Measurements from ENCODE around the gene CCDC192. TPM values are rescaled to one million over a fixed set of nuclear protein-coding genes. Genes with fewer than 3 reads are reported as not detected.

Gene CCDC192
- total and polyA plus RNA-seq, 2 experiments from 2014 or later: 0.40 TPM; not detected in 1

DNA sequence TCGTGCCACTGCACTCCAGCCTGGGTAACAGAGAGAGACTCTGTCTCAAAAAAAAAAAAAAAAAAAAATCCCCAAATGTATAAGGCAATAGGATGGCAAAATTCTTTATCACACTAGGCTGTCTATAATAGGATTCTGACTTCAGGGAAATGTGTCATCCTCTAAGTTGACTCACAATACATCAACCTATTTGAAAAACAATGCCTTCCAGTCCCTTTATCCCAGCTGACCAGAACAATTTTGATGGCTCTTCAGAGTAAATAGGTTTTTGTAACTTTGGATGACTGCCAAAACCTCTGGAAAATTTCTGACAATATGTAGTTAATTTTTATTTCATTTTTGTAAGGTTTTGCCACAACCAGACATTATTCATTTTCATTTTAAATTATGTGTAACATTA is 184.1 kb downstream of the CCDC192 start (continued):
- TF ChIP-seq, protein P1, sequence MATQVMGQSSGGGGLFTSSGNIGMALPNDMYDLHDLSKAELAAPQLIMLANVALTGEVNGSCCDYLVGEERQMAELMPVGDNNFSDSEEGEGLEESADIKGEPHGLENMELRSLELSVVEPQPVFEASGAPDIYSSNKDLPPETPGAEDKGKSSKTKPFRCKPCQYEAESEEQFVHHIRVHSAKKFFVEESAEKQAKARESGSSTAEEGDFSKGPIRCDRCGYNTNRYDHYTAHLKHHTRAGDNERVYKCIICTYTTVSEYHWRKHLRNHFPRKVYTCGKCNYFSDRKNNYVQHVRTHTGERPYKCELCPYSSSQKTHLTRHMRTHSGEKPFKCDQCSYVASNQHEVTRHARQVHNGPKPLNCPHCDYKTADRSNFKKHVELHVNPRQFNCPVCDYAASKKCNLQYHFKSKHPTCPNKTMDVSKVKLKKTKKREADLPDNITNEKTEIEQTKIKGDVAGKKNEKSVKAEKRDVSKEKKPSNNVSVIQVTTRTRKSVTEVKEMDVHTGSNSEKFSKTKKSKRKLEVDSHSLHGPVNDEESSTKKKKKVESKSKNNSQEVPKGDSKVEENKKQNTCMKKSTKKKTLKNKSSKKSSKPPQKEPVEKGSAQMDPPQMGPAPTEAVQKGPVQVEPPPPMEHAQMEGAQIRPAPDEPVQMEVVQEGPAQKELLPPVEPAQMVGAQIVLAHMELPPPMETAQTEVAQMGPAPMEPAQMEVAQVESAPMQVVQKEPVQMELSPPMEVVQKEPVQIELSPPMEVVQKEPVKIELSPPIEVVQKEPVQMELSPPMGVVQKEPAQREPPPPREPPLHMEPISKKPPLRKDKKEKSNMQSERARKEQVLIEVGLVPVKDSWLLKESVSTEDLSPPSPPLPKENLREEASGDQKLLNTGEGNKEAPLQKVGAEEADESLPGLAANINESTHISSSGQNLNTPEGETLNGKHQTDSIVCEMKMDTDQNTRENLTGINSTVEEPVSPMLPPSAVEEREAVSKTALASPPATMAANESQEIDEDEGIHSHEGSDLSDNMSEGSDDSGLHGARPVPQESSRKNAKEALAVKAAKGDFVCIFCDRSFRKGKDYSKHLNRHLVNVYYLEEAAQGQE (IDR thresholded peaks at IDR 0.05; ENCODE audit: unreplicated experiment): no peak
- no peak for TF ChIP-seq JUNB (IDR thresholded peaks at IDR 0.05; ENCODE audit: unreplicated experiment)
- TF ChIP-seq NANOG (IDR thresholded peaks at IDR 0.05; ENCODE audit: borderline replicate concordance): no peak
- no peak for TF ChIP-seq ZNF331 (CRISPR knock-in tag; IDR thresholded peaks at IDR 0.05; ENCODE audit: low read depth)
- TF ChIP-seq ZNF114 (CRISPR knock-in tag; IDR thresholded peaks at IDR 0.05): no peak
- no peak for TF ChIP-seq EZH2 (IDR thresholded peaks at IDR 0.05; ENCODE audit: low read depth, unreplicated experiment)
- TF ChIP-seq STAT1 (IDR thresholded peaks at IDR 0.05; ENCODE audit: unreplicated experiment): no peak
- TF ChIP-seq, protein P2, sequence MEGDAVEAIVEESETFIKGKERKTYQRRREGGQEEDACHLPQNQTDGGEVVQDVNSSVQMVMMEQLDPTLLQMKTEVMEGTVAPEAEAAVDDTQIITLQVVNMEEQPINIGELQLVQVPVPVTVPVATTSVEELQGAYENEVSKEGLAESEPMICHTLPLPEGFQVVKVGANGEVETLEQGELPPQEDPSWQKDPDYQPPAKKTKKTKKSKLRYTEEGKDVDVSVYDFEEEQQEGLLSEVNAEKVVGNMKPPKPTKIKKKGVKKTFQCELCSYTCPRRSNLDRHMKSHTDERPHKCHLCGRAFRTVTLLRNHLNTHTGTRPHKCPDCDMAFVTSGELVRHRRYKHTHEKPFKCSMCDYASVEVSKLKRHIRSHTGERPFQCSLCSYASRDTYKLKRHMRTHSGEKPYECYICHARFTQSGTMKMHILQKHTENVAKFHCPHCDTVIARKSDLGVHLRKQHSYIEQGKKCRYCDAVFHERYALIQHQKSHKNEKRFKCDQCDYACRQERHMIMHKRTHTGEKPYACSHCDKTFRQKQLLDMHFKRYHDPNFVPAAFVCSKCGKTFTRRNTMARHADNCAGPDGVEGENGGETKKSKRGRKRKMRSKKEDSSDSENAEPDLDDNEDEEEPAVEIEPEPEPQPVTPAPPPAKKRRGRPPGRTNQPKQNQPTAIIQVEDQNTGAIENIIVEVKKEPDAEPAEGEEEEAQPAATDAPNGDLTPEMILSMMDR (conservative IDR thresholded peaks at IDR 0.05; ENCODE audit: low read depth in 2 of 2): no peak
- TF ChIP-seq EZH2phosphoT487 (IDR thresholded peaks at IDR 0.05; ENCODE audit: unreplicated experiment): no peak

DNA sequence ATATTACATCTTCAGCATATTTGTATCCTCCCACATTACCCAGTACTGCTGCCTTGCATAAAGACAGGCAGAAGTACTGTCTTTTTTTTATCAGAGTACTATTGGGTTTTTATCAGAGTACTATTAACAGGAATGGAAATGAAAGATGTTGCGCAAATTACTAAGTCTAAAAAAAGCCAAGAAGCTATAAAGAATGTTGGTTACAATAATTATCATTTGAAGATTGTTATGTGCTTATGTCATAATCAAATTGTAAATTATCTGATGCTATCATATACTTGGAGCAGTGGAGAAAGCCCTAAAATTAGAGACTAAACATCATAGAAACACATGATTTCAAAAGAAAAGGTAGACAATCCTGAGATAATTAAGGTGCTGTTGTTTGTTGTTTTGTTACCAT is 188.8 kb downstream of the CCDC192 start:
- Mint-ChIP-seq H3K9me3 (no peaks in the 10 kb centered on the region), H3K27me3 (ENCODE audit: insufficient read depth, low read depth, poor library complexity) (peaks cover 2% of the 10 kb centered on the region), H3K27ac (no peak overlapping the region), H3K4me1 (peaks cover 5% of the 10 kb centered on the region), H3K4me3 (no peak overlapping the region), H3K36me3 (ENCODE audit: low read depth) (no peaks in the 10 kb centered on the region)
- H3K79me2 ChIP-seq (replicated peaks; ENCODE audit: insufficient read depth): no peaks in the 10 kb centered on the region
- no peak overlapping the region for H3K4me3 ChIP-seq
- H3K4me1 ChIP-seq (ENCODE audit: insufficient read depth): peaks cover 7% of the 10 kb centered on the region; the same call in 1 of the 2 replicates
- H3K27ac ChIP-seq (ENCODE audit: low read depth): no peak overlapping the region
- peaks cover 6% of the 10 kb centered on the region; the same call in 1 of the 2 replicates for H3K9me2 ChIP-seq (ENCODE audit: insufficient read depth)
- no peak overlapping the region for H3K4me2 ChIP-seq
- no peaks in the 10 kb centered on the region for H4K20me1 ChIP-seq (replicated peaks; ENCODE audit: insufficient read depth)
- ATAC-seq (no peak), DNase-seq (ENCODE audit: low spot score) (no peak)
- no peaks in the 10 kb centered on the region for H3K36me3 ChIP-seq (ENCODE audit: insufficient read depth)
- H2AFZ ChIP-seq: no peak overlapping the region
- no peaks in the 10 kb centered on the region for H3F3A ChIP-seq (replicated peaks; ENCODE audit: low read depth)
- H3K27me3 ChIP-seq (ENCODE audit: insufficient read depth): no peaks in the 10 kb centered on the region
- TF ChIP-seq, protein P3, sequence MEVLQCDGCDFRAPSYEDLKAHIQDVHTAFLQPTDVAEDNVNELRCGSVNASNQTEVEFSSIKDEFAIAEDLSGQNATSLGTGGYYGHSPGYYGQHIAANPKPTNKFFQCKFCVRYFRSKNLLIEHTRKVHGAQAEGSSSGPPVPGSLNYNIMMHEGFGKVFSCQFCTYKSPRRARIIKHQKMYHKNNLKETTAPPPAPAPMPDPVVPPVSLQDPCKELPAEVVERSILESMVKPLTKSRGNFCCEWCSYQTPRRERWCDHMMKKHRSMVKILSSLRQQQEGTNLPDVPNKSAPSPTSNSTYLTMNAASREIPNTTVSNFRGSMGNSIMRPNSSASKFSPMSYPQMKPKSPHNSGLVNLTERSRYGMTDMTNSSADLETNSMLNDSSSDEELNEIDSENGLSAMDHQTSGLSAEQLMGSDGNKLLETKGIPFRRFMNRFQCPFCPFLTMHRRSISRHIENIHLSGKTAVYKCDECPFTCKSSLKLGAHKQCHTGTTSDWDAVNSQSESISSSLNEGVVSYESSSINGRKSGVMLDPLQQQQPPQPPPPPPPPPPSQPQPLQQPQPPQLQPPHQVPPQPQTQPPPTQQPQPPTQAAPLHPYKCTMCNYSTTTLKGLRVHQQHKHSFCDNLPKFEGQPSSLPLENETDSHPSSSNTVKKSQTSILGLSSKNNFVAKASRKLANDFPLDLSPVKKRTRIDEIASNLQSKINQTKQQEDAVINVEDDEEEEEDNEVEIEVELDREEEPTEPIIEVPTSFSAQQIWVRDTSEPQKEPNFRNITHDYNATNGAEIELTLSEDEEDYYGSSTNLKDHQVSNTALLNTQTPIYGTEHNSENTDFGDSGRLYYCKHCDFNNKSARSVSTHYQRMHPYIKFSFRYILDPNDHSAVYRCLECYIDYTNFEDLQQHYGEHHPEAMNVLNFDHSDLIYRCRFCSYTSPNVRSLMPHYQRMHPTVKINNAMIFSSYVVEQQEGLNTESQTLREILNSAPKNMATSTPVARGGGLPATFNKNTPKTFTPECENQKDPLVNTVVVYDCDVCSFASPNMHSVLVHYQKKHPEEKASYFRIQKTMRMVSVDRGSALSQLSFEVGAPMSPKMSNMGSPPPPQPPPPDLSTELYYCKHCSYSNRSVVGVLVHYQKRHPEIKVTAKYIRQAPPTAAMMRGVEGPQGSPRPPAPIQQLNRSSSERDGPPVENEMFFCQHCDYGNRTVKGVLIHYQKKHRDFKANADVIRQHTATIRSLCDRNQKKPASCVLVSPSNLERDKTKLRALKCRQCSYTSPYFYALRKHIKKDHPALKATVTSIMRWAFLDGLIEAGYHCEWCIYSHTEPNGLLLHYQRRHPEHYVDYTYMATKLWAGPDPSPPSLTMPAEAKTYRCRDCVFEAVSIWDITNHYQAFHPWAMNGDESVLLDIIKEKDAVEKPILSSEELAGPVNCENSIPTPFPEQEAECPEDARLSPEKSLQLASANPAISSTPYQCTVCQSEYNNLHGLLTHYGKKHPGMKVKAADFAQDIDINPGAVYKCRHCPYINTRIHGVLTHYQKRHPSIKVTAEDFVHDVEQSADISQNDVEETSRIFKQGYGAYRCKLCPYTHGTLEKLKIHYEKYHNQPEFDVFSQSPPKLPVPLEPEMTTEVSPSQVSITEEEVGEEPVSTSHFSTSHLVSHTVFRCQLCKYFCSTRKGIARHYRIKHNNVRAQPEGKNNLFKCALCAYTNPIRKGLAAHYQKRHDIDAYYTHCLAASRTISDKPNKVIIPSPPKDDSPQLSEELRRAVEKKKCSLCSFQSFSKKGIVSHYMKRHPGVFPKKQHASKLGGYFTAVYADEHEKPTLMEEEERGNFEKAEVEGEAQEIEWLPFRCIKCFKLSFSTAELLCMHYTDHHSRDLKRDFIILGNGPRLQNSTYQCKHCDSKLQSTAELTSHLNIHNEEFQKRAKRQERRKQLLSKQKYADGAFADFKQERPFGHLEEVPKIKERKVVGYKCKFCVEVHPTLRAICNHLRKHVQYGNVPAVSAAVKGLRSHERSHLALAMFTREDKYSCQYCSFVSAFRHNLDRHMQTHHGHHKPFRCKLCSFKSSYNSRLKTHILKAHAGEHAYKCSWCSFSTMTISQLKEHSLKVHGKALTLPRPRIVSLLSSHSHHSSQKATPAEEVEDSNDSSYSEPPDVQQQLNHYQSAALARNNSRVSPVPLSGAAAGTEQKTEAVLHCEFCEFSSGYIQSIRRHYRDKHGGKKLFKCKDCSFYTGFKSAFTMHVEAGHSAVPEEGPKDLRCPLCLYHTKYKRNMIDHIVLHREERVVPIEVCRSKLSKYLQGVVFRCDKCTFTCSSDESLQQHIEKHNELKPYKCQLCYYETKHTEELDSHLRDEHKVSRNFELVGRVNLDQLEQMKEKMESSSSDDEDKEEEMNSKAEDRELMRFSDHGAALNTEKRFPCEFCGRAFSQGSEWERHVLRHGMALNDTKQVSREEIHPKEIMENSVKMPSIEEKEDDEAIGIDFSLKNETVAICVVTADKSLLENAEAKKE (CRISPR knock-in tag; IDR thresholded peaks at IDR 0.05): no peak
- TF ChIP-seq, protein P4, sequence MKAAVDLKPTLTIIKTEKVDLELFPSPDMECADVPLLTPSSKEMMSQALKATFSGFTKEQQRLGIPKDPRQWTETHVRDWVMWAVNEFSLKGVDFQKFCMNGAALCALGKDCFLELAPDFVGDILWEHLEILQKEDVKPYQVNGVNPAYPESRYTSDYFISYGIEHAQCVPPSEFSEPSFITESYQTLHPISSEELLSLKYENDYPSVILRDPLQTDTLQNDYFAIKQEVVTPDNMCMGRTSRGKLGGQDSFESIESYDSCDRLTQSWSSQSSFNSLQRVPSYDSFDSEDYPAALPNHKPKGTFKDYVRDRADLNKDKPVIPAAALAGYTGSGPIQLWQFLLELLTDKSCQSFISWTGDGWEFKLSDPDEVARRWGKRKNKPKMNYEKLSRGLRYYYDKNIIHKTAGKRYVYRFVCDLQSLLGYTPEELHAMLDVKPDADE (IDR thresholded peaks at IDR 0.05): no peak
- TF ChIP-seq, protein P2 (conservative IDR thresholded peaks at IDR 0.05; ENCODE audit: low read depth in 2 of 2): no peak
